SK-N-MC (cell line): ENCODE results near the gene ATP1A2.

Source experiments
- DNase-seq: peaks from one replicate; pipeline ENCODE4 v3.0.0-alpha.2; 2011; ENCODE audit warnings: low read depth, low spot score
- H3K27ac ChIP-seq: fragments of 200-600 bp; sonication (generic); 2 replicates; pipeline ENCODE4 v1.5.1; 2016; ENCODE audit warnings: mixed run types
- H3K36me3 ChIP-seq: fragments of 200-600 bp; sonication (generic); 2 replicates; pipeline ENCODE4 v1.6.1; 2017; ENCODE audit warnings: antibody characterized with exemption, low read length, mixed read lengths; ENCODE audit not compliant: insufficient read depth
- H3K4me3 ChIP-seq: fragments of 200-600 bp; sonication (generic); 2 replicates; pipeline ENCODE4 v1.5.1; 2016
- H3K9ac ChIP-seq: fragments of 200-600 bp; sonication (generic); 2 replicates; pipeline ENCODE4 v1.8.0; 2017; ENCODE audit warnings: mixed run types, mixed read lengths; ENCODE audit not compliant: insufficient read length
- H3K9me3 ChIP-seq: fragments of 200-600 bp; sonication (generic); 2 replicates; pipeline ENCODE4 v1.6.1; 2017; ENCODE audit warnings: low read depth, mild to moderate bottlenecking, antibody characterized with exemption, low read length, moderate library complexity, mixed read lengths
- EZH2 ChIP-seq: fragments of 200-600 bp; sonication (generic); IDR thresholded peaks from one replicate; pipeline ENCODE4 v1.6.1; 2017; ENCODE audit warnings: antibody characterized with exemption
- FOXP2 ChIP-seq: optimal IDR thresholded peaks from 2 replicates; pipeline ENCODE3; 2011; ENCODE audit warnings: mild to moderate bottlenecking, moderate library complexity; ENCODE audit not compliant: insufficient read depth; ENCODE audit errors: extremely low read length, control extremely low read depth
- POLR2AphosphoS5 ChIP-seq: IDR thresholded peaks from 2 replicates; pipeline ENCODE4 v1.6.1; 2012; ENCODE audit warnings: mild to moderate bottlenecking, low read depth, low read length, borderline replicate concordance

ATP1A2 gene

DNA sequence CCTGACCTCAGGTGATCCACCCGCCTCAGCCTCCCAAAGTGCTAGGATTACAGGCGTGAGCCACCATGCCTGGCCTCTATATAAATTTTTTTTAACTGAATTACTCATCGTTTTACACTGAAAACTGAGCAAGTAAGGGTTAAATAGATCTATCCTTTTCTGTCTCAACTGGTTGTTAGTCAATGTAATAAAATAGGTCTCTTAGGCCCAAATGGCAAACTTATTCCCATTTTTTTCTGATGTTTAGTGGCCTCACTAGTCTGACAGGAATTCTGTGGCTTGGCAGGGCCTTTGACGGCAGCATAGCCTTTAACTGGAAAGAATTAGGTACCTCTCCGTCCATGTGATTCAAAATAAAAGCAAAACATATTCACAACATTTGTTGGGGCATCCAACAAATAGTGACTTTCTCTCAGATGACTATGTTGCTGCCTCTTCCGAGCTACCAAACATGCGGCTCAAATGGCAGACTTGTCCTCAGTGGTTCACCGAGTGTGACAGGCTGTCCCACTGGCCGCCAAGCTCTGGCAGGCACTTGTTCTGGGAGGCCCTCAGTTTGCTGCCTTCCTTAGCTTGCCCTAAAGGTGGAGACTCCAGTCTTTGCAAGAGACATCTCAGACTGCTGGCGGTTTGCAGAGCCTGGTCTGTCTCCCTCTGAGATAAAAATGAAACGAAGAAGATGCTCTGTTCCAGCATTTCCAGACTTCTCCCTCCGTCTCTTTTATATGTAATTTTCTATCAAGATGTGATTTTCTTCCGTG is 53.2 kb downstream of the ATP1A2 start:
- no peaks in the 10 kb centered on the region for H3K9me3 ChIP-seq
- no peak overlapping the region for H3K9ac ChIP-seq
- TF ChIP-seq FOXP2 (no peak), EZH2 (no peak), POLR2AphosphoS5 (no peak)
- H3K36me3 ChIP-seq: no peaks in the 10 kb centered on the region
- DNase-seq: no peak
- H3K27ac ChIP-seq: no peak overlapping the region
- H3K4me3 ChIP-seq: no peak overlapping the region

DNA sequence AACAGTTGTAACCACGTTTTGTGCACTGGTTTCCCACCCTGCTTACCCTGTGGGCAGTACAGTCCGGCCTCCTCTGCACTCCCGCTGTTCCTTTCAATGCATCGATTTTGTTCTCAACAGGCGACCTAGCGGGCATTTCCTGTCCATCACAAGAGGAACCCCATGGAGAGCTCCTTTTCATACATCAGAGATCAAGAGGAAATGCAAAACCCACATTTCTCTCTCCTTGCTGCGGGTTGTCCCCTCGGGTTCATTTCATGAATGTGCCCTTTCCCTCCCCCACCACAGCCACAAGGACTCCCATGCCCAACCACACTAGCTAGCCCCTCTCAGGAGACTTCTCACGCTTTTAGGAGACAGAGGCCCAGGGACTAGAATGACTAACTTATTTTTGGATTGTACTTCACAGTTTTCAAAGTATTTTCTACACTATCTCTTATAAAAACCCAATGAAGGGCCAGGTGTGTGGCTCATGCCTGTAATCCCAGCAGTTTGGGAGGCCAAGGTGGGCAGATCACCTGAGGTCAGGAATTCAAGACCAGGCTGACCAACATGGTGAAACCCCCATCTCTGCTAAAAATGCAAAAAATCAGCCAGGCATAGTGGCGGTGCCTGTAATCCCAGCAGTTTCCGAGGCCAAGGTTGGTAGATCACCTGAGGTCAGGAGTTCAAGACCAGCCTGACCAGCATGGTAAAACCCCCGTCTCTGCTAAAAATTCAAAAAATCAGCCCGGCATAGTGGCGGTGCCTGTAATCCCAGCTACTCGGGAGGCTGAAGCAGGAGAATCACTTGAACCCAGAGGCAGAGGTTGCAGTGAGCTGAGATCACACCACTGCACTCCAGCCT is 54.2 kb downstream of the ATP1A2 start:
- DNase-seq: peak; percentile 24
- Histone ChIP-seq H3K27ac (no peak overlapping the region), H3K36me3 (no peaks in the 10 kb centered on the region), H3K9ac (no peak overlapping the region), H3K4me3 (peak overlapping the region; percentile 37; the same call in 1 of the 2 replicates), H3K9me3 (no peaks in the 10 kb centered on the region)
- TF ChIP-seq EZH2 (no peak), POLR2AphosphoS5 (no peak), FOXP2 (no peak)

GRCh38 chr1:160171354-160171753 is 55.8 kb downstream of the ATP1A2 start:
- no peaks in the 10 kb centered on the region for H3K9me3 ChIP-seq
- H3K9ac ChIP-seq: no peak overlapping the region
- TF ChIP-seq POLR2AphosphoS5: no peak
- TF ChIP-seq FOXP2: no peak
- TF ChIP-seq EZH2: no peak
- no peak for DNase-seq
- no peaks in the 10 kb centered on the region for H3K36me3 ChIP-seq
- no peak overlapping the region for H3K27ac ChIP-seq
- H3K4me3 ChIP-seq: no peak overlapping the region

DNA sequence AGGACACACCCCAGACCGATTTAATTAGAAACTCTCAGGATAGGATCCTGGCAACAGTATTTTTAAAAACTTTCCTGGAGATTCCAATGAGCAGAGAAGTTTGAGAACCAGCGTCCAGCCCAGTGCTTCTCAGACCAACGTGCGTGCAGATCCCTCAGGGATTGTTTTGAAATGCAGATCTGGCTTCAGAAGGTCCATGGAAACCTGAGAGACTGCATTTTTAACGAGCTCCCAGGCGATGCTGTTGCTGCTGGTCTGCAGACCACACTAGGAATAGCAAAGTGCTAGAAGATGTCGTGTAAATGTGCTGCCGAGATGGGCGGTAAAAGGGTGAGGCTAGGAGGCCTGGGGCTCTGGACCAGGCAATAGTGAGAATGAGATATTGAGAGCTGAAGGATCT is 56.4 kb downstream of the ATP1A2 start:
- no peak for DNase-seq
- Histone ChIP-seq H3K4me3 (no peak overlapping the region), H3K9ac (no peak overlapping the region), H3K36me3 (no peaks in the 10 kb centered on the region), H3K9me3 (no peaks in the 10 kb centered on the region), H3K27ac (no peak overlapping the region)
- no peak for TF ChIP-seq FOXP2
- TF ChIP-seq EZH2: no peak
- TF ChIP-seq POLR2AphosphoS5: no peak

DNA sequence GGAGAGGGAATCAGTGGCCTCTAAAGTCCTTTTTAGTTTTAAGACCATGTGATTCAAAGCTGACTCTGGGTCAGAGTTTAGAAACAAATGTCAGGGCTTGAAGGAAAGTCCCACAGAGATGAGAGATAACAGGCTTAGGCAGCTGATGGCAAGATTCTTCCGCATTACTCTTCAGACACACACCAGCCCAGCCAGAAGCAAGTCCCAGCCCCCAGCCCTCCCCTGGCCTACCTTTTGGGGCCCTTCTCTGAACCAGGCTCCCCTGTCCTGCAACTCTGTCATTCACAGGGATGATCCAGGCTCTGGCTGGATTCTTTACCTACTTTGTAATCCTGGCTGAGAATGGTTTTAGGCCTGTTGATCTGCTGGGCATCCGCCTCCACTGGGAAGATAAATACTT is 61.7 kb downstream of the ATP1A2 start:
- DNase-seq: no peak
- TF ChIP-seq FOXP2 (no peak), POLR2AphosphoS5 (no peak), EZH2 (no peak)
- H3K36me3 ChIP-seq: no peaks in the 10 kb centered on the region
- H3K9ac ChIP-seq: no peak overlapping the region
- H3K27ac ChIP-seq: no peak overlapping the region
- H3K9me3 ChIP-seq: no peaks in the 10 kb centered on the region
- H3K4me3 ChIP-seq: no peak overlapping the region

DNA sequence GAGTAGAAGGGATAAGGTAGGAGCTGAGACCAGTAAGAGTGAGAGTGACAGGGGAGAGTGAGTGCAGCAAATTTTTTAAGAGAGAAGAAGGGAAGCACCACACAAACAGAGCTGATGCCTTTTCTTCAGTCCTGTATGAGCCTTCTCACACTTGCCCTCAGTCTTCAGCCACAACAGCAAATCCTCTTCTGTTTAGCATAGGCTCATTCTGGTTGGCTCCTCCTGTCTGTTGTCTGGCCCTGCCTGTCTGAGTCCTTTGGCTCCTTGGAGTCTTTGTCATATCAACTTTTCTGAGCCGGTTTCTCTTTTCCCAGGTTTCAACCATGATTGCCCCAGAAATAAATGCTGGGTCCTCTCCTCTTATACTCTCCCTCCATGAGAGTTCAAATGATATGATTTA is 62.1 kb downstream of the ATP1A2 start:
- H3K9me3 ChIP-seq: no peaks in the 10 kb centered on the region
- no peak for DNase-seq

DNA sequence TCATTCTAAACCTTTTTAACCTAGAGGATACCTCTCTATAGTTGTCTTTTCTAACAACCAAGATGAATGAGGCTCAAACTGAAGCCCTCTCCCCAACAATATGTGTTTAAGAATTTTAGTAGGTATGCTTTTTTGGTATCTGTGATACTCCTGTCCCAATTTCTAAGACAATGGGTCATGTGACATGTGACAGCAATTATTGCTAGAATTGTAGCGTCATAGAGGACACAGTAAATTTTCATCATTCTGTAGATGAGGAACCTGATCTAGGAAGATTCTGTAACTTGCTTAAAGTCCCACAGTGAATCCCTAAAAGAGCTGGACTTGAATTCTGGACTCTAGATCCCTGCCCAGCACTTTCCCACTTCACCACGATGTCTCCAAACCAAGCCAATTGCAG is 63.2 kb downstream of the ATP1A2 start:
- H3K9me3 ChIP-seq: no peaks in the 10 kb centered on the region
- TF ChIP-seq EZH2 (no peak), FOXP2 (no peak), POLR2AphosphoS5 (no peak)
- H3K36me3 ChIP-seq: no peaks in the 10 kb centered on the region
- no peak overlapping the region for H3K9ac ChIP-seq
- no peak overlapping the region for H3K4me3 ChIP-seq
- H3K27ac ChIP-seq: no peak overlapping the region
- no peak for DNase-seq

More for the DNA sequence above, 62.1 kb downstream of the ATP1A2 start:
- no peak overlapping the region for H3K4me3 ChIP-seq
- H3K36me3 ChIP-seq: no peaks in the 10 kb centered on the region
- H3K27ac ChIP-seq: no peak overlapping the region
- H3K9ac ChIP-seq: no peak overlapping the region
- no peak for TF ChIP-seq EZH2
- no peak for TF ChIP-seq POLR2AphosphoS5
- TF ChIP-seq FOXP2: no peak

- no peak overlapping the region for H3K9ac ChIP-seq
- no peak for TF ChIP-seq EZH2
- no peak for TF ChIP-seq POLR2AphosphoS5
- TF ChIP-seq FOXP2: no peak
- H3K4me3 ChIP-seq: no peak overlapping the region
- no peaks in the 10 kb centered on the region for H3K36me3 ChIP-seq
- no peaks in the 10 kb centered on the region for H3K9me3 ChIP-seq
- no peak overlapping the region for H3K27ac ChIP-seq
- DNase-seq: no peak
These were observed 63.8 kb downstream of the ATP1A2 start for GRCh38 chr1:160179336-160179735.
